Left lung (tissue), 10 donors: ENCODE results near the gene FAM50B. TPM values are rescaled to one million over a fixed set of nuclear protein-coding genes. Genes with fewer than 3 reads are reported as not detected.

ENCODE experiments used
- ATAC-seq: fragments of 200-7000 bp; cut with Tn5 transposase; one replicate; pipeline ENCODE4 v1.9.1; 2020; ENCODE audit warnings: moderate library complexity
- DNase-seq, 4 donors: peaks; one replicate each; pipeline ENCODE4 v3.0.0-alpha.2; 2013 to 2020
- H3K27ac ChIP-seq, 2 donors: fragments of 200-600 bp; sonication (generic) in 1 of 2; one replicate each; pipeline versions ENCODE4 v1.5.0 to v1.8.0; 2020 to 2021
- H3K27me3 ChIP-seq, 2 donors: fragments of 200-600 bp; sonication (generic) in 1 of 2; one replicate each; pipeline versions ENCODE4 v1.5.0 to v1.8.0; 2020 to 2021
- H3K36me3 ChIP-seq, 2 donors: fragments of 200-600 bp; sonication (generic) in 1 of 2; one replicate each; pipeline versions ENCODE4 v1.5.0 to v1.8.0; 2020 to 2021
- H3K4me1 ChIP-seq, 2 donors: fragments of 200-600 bp; one replicate each; pipeline ENCODE4 v1.8.0; 2021
- H3K4me3 ChIP-seq, 2 donors: fragments of 200-600 bp; sonication (generic) in 1 of 2; one replicate each; pipeline versions ENCODE4 v1.5.0 to v1.8.0; 2020 to 2021; ENCODE audit warnings: mild to moderate bottlenecking in 1 of 2
- H3K9me3 ChIP-seq, 2 donors: fragments of 200-600 bp; sonication (generic) in 1 of 2; one replicate each; pipeline versions ENCODE4 v1.5.0 to v1.8.0; 2020 to 2021
- CTCF ChIP-seq, 2 donors: fragments of 200-600 bp; sonication (generic) in 1 of 2; IDR thresholded peaks; one replicate each; pipeline versions ENCODE4 v1.5.0 to v1.8.0; 2021; ENCODE audit warnings: antibody characterized with exemption in 2 of 2
- intact Hi-C, 2 donors: fragments of 100-400 bp; cut with DNase I; formaldehyde crosslinking; loops; one replicate each; pipeline versions ENCODE4 v1.11.2 to v1.14.2; 2022
- polyA plus RNA-seq, 6 donors: library from polyadenylated mRNA; unstranded; fragments of 120-200 nt; gene quantifications; one replicate each; pipeline ENCODE4 v1.2.1, GENCODE V29; 2013; ENCODE audit not compliant: insufficient read length in 6 of 6
- total RNA-seq, 2 donors: library from RNA; stranded (reverse); fragmentation: NEBNext Ultra II Directional; extraction: Animal tissue kit (Norgen Biotek cat#: 25700); gene quantifications; one replicate each; pipeline ENCODE4 v1.2.1, GENCODE V29; 2021
- donor health status: DM: no; HTN: yes; CAD: no.
- donor health status: DM: no; HTN: no; CAD: no.

FAM50B gene
- total and polyA plus RNA-seq, 8 donors = 8.5 to 20.3 (median 11.0) TPM

GRCh38 chr6:3890047-3890446 is 40.9 kb downstream of the FAM50B start:
- no peaks in the 10 kb centered on the region for H3K36me3 ChIP-seq
- intact Hi-C loops = no loop called here
- H3K4me1 ChIP-seq = no peaks in the 10 kb centered on the region
- H3K9me3 ChIP-seq = no peaks in the 10 kb centered on the region
- no peak for ATAC-seq
- no peak overlapping the region for H3K4me3 ChIP-seq
- H3K27ac ChIP-seq = no peak overlapping the region
- H3K27me3 ChIP-seq = no peaks in the 10 kb centered on the region
- TF ChIP-seq CTCF (IDR thresholded peaks at IDR 0.05) = no peak
- no peak for DNase-seq

- H3K36me3 ChIP-seq = no peaks in the 10 kb centered on the region
- H3K27ac ChIP-seq = no peak overlapping the region
- intact Hi-C loops = no loop called here
- no peaks in the 10 kb centered on the region for H3K9me3 ChIP-seq
- no peaks in the 10 kb centered on the region for H3K4me1 ChIP-seq
- H3K4me3 ChIP-seq = no peak overlapping the region
- H3K27me3 ChIP-seq = no peaks in the 10 kb centered on the region
- no peak for TF ChIP-seq CTCF (IDR thresholded peaks at IDR 0.05)
- ATAC-seq (no peak), DNase-seq (no peak)
Measured at GRCh38 chr6:3891883-3892282, 42.7 kb downstream of the FAM50B start.

- ATAC-seq (no peak), DNase-seq (no peak)
- H3K4me1 ChIP-seq = no peaks in the 10 kb centered on the region
- no peak for TF ChIP-seq CTCF (IDR thresholded peaks at IDR 0.05)
- no peak overlapping the region for H3K4me3 ChIP-seq
- H3K9me3 ChIP-seq = no peaks in the 10 kb centered on the region
- H3K27ac ChIP-seq = no peak overlapping the region
- no peaks in the 10 kb centered on the region for H3K27me3 ChIP-seq
- intact Hi-C loops = no loop called here
- H3K36me3 ChIP-seq = no peaks in the 10 kb centered on the region
Measured at GRCh38 chr6:3892603-3893002, 43.4 kb downstream of the FAM50B start.

- no peak overlapping the region for H3K27ac ChIP-seq
Measured at GRCh38 chr6:3893487-3893886, 44.3 kb downstream of the FAM50B start.

GRCh38 chr6:3893917-3894316 is 44.7 kb downstream of the FAM50B start:
- ATAC-seq = no peak
- intact Hi-C loops = no loop called here
- Histone ChIP-seq H3K4me1 (no peaks in the 10 kb centered on the region), H3K27me3 (no peaks in the 10 kb centered on the region), H3K27ac (no peak overlapping the region), H3K36me3 (no peaks in the 10 kb centered on the region), H3K9me3 (no peaks in the 10 kb centered on the region), H3K4me3 (no peak overlapping the region)
- TF ChIP-seq CTCF (IDR thresholded peaks at IDR 0.05) = no peak
- no peak for DNase-seq

More at GRCh38 chr6:3893487-3893886, 44.3 kb downstream of the FAM50B start:
- H3K27me3 ChIP-seq = no peaks in the 10 kb centered on the region
- ATAC-seq (no peak), DNase-seq (no peak)
- no peak for TF ChIP-seq CTCF (IDR thresholded peaks at IDR 0.05)
- H3K4me3 ChIP-seq = no peak overlapping the region
- no peaks in the 10 kb centered on the region for H3K36me3 ChIP-seq
- intact Hi-C loops = no loop called here
- H3K9me3 ChIP-seq = no peaks in the 10 kb centered on the region
- H3K4me1 ChIP-seq = no peaks in the 10 kb centered on the region
